IPS-NIHi7 (cell line): ENCODE data around the gene PRR36.
"Not testable (repeated sequence)": the region's sequence is repeated elsewhere in the genome, so short reads cannot be mapped to it uniquely, and the experiment has no call there.

ENCODE experiments used
- DNase-seq: peaks from one replicate; pipeline ENCODE4 v3.0.0; 2012; ENCODE audit warnings: mixed read lengths; ENCODE audit errors: extremely low spot score

Gene PRR36

DNA sequence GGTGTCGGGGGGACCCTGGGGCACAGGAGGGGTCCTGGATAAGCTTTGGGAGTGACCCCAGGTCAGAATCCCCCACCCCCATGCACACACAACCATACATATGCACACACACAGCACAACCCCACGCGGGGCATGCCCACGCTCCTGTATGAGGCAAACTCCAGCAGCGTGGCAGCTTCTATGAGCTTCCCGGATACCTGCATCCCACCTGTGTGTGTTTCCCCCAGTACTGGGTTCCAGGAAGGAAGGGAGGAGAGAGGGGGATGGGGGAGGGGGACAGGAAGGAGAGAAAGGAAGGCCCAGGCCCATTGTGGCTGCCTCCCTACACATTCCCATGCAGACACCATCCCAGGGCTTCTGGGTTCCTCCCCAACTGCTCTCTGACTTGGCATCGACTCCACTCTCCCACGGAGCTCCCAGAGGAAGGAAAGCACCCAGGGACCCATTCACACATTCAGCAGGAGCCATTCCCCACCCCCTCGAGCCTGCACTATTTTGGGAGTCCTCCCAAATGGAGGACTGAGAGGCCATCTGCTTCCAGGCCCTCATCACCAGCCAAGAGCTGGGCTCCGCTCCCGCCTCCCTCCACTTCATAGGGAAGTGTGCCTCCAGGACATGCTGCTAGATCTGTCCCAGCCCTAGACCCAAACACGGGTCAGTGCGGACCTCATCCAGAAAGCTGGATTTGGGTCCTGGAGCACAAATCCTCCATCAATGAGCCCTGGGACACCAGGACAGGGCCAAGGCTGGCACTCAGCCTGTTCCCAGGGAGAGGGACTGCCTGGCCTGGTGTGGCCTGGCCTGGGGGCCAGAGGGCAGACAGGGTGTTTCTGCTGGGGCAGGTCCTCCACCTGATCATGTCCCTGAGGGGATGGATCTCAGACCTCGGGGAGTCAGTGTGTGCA lies 13.2 kb downstream of the PRR36 start:
- DNase-seq, result no peak

DNA sequence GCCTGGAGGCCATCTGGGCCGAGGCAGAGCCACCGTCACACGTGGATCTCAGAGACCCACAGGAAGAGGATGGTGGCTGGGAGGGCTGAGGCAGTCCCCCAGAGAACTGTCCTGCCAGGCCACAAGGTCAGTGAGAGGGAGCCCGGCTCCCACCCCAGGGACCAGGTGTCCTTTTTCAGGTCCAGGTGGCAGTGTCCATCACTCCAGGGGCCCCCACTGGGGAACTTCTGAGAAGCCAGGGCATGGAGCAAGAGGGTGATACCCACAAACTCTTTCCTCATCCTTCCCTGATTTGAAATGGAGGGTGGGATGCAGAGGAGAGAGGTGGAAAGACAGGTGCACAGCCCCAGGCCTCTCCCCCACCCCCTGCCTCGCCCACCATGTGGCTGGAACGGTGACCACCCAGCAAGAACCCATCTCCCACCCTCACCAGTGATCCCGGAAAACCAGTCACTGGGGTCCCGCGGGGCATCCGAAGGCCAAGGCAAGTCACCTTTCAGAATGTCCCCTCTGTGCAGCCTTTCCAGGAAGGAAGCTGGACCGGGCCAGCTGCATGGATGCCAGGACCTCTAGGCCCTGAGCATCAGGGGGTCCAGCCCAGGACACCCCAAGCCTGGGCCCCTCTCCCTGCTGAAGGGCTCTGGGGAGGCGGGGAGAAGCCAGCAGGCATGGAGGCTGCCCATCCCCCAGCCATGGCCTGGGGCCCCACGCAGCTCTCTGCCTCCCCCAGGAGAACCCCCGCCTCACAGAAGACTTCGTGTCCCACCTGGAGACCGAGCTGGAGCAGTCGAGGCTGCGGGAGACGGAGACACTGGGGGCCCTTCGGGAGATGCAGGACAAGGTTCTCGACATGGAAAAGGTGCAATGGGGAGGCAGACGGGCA lies 14.1 kb downstream of the PRR36 start:
- DNase-seq, result no peak

DNA sequence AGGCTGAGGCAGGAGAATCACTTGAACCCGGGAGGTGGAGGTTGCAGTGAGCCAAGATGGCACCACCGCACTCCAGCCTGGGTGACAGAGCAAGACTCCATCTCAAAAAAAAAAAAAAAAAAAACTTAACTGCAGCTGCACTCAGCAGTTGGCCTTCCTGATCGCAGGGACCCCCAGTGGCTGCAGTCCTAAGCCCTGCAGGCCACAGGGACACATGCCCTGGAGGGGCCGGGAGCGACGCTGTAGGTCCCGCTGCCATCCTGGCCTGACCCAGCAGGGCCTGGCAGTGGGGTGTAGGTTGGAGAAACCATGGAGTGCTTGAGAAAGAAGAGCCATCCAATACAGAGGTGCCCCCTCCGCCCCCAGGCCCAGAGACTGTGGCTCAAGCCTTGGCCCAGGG lies 15.1 kb downstream of the PRR36 start:
- DNase-seq, result not testable (repeated sequence)

DNA sequence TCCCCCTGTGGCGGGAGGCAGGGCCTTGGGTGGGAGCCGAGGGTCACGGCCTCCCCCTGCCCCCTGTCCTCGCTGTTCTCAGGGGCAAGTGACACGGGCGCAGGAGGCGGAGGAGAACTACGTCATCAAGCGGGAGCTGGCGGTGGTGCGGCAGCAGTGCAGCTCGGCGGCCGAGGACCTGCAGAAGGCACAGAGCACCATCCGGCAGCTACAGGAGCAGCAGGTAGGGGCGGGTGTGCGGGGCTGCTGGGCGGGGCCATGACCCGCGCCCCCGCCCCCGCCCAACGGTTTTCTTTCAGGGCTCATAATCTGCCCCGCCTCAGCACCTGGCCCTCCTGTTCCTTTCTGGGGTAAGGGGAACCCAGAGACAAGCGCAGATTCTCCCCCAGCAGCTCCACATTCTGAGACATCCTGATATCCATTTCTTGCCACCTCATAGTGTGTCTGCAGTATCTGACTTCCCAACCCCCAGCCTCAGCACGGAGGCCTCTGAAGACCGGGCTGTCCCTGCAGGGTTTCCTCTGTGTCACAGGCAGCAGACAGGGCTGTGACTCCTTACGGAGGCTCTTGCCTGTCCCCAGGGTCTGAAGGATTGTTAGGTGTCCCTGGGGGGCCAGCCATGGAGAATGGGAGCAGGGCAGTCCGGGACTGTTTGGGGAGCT lies 15.9 kb downstream of the PRR36 start:
- peak; percentile 85 for DNase-seq

DNA sequence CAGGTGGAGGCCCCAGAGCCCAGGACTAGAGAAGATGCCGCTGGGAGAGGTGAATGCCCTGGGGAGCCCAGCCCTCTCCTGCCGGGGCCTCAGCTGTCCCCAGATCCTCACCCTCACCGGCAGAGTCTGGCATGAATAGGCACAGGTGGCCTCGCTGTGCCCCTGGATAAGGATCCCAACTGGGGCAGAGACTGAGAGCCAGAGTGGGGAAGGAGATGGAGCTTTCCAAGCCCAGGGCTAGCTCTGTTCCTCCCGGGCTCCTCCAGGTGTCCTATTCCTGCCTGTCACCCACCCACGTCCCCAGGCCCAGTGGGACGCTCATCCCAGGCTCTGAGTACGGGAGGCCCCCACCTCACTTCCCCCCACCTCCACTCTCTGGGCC lies 16.5 kb downstream of the PRR36 start:
- DNase-seq, result no peak

DNA sequence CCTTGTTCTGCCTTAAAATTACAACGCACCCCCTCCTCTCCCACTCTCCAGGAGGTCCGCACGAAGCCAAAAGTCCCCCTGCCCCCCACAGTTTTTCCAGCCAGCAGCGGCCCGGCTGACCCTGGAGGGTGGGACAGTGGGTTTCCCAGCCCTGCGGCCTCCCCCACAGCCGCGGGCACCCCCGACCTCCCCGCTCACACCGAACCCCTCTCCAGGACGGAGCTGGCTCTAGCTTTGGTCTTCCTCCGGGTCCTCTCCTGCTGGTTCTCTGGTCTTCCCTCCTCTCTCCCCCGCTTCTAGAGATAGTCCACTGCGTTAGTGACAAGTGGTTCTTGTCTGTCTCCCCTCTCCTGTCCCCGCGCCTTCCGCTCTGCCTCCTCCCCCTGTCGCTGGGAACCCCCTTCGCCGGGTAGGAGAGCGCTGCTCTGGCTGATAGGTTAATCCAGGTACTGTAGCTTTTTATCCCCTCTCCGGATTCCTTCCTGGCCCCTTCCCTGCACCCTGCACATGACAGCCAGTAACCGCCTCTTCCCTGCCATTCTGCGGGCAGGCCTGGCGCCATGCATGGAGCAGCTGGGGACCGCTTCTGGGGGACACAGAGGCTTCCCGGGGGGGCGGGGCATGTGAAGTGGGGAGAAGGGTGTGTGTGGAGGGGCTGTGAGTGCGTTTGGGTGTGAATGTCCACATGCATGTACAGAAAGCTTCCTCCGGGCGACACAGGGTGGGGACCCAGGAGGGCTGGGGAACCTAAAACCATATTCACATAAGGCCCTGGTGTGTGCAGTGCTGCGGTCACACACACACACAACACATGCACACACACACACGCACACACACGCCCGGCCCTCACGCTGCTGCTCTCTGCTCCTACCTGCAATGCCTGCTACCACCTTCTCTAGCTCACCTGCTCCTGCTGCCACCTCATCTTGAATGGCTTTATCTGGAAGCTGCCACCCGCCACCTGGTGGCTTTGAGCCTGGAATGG lies 17.2 kb downstream of the PRR36 start:
- no peak for DNase-seq

DNA sequence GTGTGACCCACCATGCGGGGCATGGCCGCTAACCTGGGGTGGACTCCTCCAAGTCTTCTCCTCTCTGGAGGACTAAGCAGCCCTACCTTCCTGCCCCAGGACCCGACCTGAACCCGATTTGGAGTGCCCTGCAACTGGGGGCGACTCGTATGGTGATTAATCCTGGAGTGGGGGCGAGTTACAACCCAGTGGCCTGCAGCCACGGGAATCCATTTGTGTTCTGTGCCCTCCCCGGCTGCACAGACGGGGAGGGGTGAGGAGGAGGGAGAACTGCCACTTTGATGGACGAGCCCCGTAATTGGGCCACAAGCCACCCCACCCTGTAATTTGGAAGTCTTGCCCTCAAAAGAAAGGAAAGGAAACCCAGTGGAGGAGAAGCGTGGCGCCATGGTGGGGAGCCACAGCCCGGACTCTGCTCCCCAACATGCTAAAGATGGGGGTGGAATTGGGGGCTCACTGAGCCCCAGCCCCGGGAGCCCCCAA lies 18.0 kb downstream of the PRR36 start:
- no peak for DNase-seq

DNA sequence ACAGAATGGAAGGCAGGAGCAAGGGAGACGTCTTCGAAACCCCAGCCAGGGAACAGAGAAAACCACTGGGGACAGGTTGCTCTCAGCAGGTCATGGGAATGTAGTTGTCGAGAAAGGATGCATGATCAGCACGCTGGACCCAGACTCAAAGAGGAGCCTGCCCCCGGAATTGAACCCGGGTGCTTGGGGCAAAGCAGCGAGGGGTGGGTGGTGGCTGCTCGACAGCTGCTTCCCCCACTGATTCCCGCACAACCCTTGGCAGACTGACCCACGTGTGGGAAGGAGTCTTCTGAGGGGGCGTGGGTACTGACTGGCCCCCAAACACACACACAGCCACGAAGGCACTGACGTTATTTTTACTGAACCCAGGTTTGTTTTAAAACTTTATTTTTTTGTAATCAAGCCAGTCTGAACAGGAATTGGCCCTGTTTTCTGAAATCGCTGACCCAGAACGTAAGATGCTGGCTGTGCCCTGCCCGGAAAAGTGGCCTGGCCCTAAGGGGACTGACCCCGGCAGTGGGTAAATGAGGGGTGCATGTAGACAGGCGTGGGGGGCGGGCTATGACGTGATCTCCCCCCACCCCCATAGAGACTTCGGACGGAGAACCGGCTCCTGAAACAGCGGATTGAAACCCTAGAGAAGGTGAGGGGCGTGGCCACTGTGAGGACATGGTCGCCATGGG lies 18.6 kb downstream of the PRR36 start:
- no peak for DNase-seq

DNA sequence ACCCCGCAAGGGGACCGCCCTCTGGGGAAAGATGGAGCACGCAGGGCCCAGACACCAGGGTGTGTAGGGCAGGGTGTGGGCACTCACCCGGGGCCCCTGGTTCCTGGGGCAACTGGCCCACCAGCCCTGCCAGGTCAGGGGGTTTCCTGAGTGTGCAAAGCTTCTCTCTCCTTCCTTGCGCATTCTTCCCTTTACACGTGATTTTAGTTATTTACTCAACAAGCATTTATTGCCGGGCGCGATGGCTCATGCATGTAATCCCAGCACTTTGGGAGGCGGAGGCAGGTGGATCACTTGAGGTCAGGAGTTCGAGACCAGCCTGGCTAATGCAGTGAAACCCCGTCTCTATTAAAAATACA lies 20.4 kb downstream of the PRR36 start:
- DNase-seq, result no peak

DNA sequence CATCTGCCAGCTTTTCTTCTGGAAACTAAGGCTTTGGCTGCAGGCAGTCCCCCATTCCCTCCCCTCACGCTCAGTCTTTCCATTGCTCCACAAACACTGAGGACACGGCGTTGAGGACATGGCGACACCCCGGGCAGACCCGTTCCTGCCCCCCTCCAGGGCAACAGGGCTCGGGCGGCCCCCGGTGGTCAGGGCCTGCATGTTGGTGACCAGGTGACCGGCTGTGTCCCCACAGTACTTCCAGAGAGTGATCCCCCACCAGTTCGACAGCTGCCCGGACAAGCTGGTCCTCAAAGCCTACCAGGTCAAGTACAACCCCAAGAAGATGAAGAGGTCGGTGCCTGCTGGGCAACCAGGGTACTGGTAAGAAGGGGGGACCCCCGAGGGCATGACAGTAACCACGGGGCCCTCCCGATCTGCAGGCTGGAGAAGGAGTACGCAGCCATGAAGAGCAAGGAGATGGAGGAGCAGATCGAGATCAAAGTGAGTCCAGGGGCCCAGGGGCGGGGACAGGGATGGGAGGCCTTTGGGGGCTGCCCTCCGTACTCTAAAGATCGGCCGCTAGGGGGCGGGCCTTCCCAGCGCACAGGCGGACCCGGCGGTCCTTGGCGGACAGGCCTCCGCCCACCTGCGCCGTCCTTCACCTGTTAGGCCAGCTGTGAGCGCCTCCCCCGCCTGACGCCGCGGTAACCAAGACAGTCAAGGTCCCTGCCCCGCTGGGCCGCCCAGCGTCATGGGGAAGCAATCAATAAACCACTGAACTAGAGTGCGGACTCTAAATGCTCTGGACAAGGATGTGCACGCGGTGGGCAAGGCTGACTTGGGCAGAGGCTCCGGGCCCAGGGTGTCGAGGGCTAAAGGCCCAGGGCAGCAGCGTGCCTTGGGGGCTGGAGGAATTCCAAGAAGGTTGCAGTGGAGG lies 21.1 kb downstream of the PRR36 start:
- DNase-seq, result peak; percentile 99

DNA sequence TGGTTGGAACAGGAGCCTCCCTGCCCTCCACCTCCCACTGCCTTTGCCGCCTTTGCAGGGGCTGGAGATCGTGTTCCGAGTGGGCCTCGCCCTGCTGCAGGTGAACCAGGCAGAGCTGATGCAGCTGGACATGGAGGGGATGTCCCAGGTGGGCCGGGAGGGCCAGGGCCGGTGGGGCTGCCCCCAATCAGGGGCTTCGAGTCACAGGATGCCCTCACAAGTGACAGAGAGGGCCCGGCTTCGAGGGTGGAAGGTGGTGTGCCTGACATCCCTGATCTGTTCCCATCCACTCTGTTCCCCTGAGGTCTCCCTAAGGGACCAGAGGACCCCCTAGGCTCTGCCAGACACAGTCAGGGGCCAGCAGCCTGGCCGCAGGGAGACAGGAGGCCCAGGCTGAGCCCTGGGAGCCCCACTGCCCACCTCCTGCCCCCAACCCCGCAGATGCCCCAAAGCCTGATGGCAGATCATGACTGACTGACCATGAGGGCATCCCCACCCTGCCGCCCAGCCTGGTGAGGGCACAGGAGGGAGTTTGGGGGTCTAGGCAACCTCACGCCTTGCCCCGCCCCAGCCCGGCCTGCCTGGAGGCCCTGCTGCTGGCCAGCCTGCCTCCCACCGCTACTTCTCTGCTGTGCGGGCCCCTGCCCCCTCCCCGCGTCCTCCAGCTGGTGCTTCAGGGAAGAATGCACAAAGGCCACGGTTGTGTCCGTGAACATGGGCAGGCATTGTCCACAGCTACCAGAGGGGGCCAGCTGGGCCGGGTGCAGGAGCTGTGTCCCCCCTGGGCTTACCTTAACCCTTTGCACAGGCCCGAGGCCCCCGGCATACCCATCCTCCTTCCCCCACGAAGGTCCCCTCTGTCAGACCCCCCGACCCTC lies 22.3 kb downstream of the PRR36 start:
- no peak for DNase-seq

DNA sequence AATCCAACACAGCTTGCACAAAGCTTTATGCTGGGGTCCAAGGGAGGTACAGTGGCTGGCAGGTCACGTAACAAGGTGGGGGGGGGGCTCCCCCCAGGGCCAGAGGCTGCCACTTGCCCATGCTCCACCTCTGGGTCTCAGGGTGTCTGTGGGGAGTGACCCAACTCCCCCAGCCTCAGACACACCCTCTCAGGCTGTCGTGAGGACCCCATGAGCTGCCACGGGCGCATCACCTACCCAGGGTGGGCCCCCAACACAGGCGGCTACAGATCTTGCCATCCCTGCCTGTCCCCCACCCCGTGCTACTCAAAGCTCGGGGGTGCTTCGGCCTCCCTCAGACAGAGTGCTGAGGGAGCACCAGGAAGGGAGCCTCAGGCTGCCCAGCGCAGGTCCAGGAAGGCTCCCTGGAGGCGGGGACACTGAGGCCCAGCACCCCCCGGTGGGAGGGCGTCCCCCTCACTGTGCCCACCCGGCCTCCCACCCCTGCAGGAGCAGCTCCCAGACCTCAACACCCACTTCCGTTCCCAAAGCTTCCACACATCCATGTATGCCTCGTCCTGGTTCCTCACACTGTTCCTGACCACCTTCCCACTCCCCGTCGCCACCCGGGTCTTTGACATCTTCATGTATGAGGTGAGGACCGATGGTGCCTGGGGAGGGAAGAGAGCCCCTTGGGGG lies 23.1 kb downstream of the PRR36 start:
- no peak for DNase-seq

DNA sequence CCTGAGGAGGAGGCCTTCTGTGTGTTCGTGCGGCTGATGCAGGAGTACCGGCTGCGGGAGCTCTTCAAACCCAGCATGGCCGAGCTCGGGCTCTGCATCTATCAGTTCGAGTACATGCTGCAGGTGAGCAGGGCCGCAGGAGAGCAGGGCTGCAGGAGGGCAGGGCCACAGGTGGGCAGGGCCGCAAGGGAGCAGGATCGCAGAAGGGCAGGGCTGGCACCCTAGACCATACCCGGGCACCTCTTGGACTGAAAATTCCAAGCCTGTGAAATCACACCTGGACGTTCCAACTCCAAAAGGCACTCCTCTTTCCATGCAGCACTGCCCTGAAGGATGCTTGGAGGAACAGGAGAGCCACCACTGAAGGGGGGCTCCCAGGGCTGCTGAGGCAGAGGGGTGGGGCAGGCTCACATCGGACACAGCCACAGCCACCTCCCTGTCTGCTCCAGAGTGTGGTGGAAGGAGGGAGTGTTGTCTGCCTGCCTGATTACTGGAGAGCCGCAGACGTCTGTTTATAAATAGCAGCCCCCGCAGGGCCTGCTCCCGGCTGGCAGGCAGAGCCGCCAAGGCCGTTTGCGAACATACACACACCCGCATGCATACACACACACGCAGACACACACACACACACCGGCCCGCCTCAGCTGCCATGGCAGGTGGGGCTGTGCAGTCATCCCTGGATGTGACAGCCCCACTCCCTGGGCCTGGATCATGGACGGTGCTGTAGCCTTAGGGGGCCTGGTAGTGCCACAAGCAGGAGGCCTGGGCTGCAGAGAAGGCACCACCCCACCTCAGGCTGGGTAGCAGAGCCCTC lies 24.0 kb downstream of the PRR36 start:
- no peak for DNase-seq

DNA sequence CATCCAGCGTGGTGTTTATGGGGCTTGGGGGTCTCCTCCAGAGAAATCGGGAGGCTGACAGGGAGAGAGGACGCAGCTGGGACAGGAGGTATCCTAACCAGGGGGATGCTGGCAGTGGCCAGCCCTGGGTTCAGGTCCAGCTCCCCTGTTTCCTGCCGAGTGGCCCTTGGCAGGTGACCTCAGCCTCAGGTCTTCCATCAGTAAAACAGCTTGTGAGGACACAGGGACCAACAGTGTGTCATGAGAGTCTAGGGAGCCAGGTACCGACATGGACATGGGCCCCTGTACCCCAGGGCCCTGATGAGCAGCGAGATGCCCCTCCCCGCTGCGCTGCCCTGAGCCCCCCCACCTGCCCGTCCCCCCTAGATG lies 24.6 kb downstream of the PRR36 start:
- no peak for DNase-seq

DNA sequence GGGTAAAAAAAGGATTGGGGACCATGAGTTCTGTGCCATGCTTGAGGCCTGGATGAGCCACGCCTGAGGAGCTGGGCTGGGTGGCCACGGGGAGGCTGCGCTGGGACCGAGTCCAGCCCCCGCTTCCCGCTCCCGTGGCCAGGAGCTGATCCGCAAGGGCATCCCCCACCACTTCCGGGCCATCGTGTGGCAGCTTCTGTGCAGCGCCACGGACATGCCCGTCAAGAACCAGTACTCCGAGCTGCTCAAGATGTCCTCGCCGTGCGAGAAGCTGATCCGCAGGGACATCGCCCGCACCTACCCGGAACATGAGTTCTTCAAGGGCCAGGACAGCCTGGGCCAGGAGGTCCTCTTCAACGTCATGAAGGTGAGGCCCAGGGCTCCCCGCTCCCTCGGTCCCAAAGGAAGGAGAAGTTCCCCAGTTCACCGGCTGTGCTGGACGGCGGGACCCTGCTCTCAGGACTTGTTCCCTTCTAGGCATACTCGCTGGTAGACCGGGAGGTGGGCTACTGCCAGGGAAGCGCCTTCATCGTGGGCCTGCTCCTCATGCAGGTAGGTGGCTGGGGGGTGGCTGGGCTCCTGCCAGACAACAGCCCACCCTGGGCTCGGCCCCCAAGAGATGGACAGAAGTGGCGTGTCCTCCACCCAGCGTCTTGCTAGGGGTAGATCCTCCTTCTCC lies 25.3 kb downstream of the PRR36 start:
- DNase-seq, result no peak

DNA sequence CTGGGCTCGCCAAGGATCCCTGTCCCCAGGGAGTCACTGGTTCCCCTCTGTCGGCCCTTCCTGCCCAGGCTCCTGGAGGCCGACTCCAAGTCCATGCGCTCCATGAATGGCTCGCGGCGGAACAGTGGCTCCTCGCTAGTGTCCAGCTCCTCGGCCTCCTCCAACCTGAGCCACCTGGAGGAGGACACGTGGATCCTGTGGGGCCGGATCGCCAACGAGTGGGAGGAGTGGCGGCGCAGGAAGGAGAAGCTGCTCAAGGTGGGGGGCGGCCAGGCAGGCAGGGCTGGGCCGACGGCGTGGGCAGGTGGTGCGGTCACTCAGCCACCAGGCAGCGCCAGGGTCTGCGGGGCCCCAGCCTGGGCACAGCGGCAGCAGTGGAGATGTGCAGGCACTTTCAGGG lies 26.5 kb downstream of the PRR36 start:
- DNase-seq, result no peak
